Mesodermal cell (in vitro differentiated cells): ENCODE measurements around the gene KCNC1. TPM values are rescaled to one million over a fixed set of nuclear protein-coding genes. Genes with fewer than 3 reads are reported as not detected.

Experiments
- H3K27ac ChIP-seq: 2 replicates; pipeline ENCODE4 v1.7.0; 2013; ENCODE audit warnings: mild to moderate bottlenecking, low read depth, low read length, moderate library complexity; ENCODE audit not compliant: severe bottlenecking
- H3K36me3 ChIP-seq: 2 replicates; pipeline ENCODE4 v1.7.1; 2013; ENCODE audit warnings: mild to moderate bottlenecking, low read length, moderate library complexity; ENCODE audit not compliant: control insufficient read depth, insufficient read depth
- H3K4me1 ChIP-seq: one replicate; pipeline ENCODE4 v1.7.1; 2013; ENCODE audit warnings: mild to moderate bottlenecking, low read length; ENCODE audit not compliant: insufficient read depth, control insufficient read depth, poor library complexity, severe bottlenecking
- H3K4me3 ChIP-seq: 2 replicates; pipeline ENCODE4 v1.7.0; 2013; ENCODE audit warnings: low read length, control low read depth, mild to moderate bottlenecking; ENCODE audit not compliant: insufficient read depth, poor library complexity, severe bottlenecking; ENCODE audit errors: extremely low read depth
- H3K9me3 ChIP-seq: 2 replicates; pipeline ENCODE4 v1.7.1; 2013; ENCODE audit warnings: mild to moderate bottlenecking, low read length, moderate library complexity; ENCODE audit not compliant: control insufficient read depth
- WGBS, 2 experiments: methylation state at CpG; one replicate each; pipeline ENCODE4 v1.1.5; 2013; ENCODE audit warnings: missing lambda C conversion rate in 2 of 2; ENCODE audit not compliant: insufficient coverage in 2 of 2; 5-methylcytosine and 5-hydroxymethylcytosine counted together
- polyA plus RNA-seq, 2 experiments: library from polyadenylated mRNA; stranded (reverse); fragments of 50-300 nt; gene quantifications; one replicate each; pipeline ENCODE4 v1.2.3, GENCODE V29; 2013

Gene KCNC1
- polyA plus RNA-seq (2013, experiment 1 of 2): 0.33 TPM
- 0.10 TPM for polyA plus RNA-seq (2013, experiment 2 of 2)

- 0 to 1% methylated on average over 23 to 42 of the region's 66 CpGs for WGBS, 2 experiments
- no peak within 1 kb of the TSS for H3K27ac ChIP-seq
- H3K4me3 ChIP-seq: peak within 1 kb of the TSS; percentile 34
- no peaks in the 10 kb centered on the region for H3K9me3 ChIP-seq
- no peaks in the 10 kb centered on the region for H3K36me3 ChIP-seq
- peaks cover 4% of the 10 kb centered on the region for H3K4me1 ChIP-seq
Measured at GRCh38 chr11:17734418-17734911, at the start of gene KCNC1. Gene KCNC1 (plus strand): TSS chr11:17734781. CDS start chr11:17736003, 1,222 bp downstream.

- Histone ChIP-seq H3K36me3 (no peaks in the 10 kb centered on the region), H3K9me3 (no peaks in the 10 kb centered on the region), H3K27ac (no peak overlapping the region), H3K4me3 (no peak overlapping the region), H3K4me1 (no peaks in the 10 kb centered on the region)
- 72 to 100% methylated on average over 2 to 6 of the region's 8 CpGs for WGBS, 2 experiments
Measured at GRCh38 chr11:17686231-17686980, 48.2 kb upstream of the KCNC1 start.

GRCh38 chr11:17687946-17688670 is 46.5 kb upstream of the KCNC1 start:
- Histone ChIP-seq H3K27ac (no peak overlapping the region), H3K4me3 (no peak overlapping the region), H3K4me1 (no peaks in the 10 kb centered on the region), H3K9me3 (no peaks in the 10 kb centered on the region), H3K36me3 (no peaks in the 10 kb centered on the region)
- 92 to 94% methylated on average over 6 to 11 of the region's 18 CpGs for WGBS, 2 experiments

GRCh38 chr11:17691550-17691949 is 43.0 kb upstream of the KCNC1 start:
- Histone ChIP-seq H3K4me3 (no peak overlapping the region), H3K4me1 (no peaks in the 10 kb centered on the region), H3K36me3 (no peaks in the 10 kb centered on the region), H3K27ac (no peak overlapping the region), H3K9me3 (no peaks in the 10 kb centered on the region)
- 77 to 100% methylated on average over 1 to 2 of the region's 2 CpGs for WGBS, 2 experiments

GRCh38 chr11:17691976-17692375 is 42.6 kb upstream of the KCNC1 start:
- Histone ChIP-seq H3K27ac (no peak overlapping the region), H3K36me3 (no peaks in the 10 kb centered on the region), H3K4me1 (no peaks in the 10 kb centered on the region), H3K4me3 (no peak overlapping the region), H3K9me3 (no peaks in the 10 kb centered on the region)
- WGBS, 2 experiments: 48 to 77% methylated on average over 9 to 10 of the region's 10 CpGs

GRCh38 chr11:17692931-17693330 is 41.6 kb upstream of the KCNC1 start:
- Histone ChIP-seq H3K9me3 (no peaks in the 10 kb centered on the region), H3K4me1 (no peaks in the 10 kb centered on the region), H3K4me3 (no peak overlapping the region), H3K27ac (no peak overlapping the region), H3K36me3 (no peaks in the 10 kb centered on the region)
- 90 to 91% methylated on average over 2 to 5 of the region's 7 CpGs for WGBS, 2 experiments

GRCh38 chr11:17693531-17693930 is 41.0 kb upstream of the KCNC1 start:
- Histone ChIP-seq H3K4me3 (no peak overlapping the region), H3K4me1 (no peaks in the 10 kb centered on the region), H3K27ac (no peak overlapping the region), H3K9me3 (no peaks in the 10 kb centered on the region), H3K36me3 (no peaks in the 10 kb centered on the region)
- 76 to 81% methylated on average over 4 of the region's 4 CpGs for WGBS, 2 experiments

- WGBS, 2 experiments: 88 to 90% methylated on average over 6 to 8 of the region's 10 CpGs
- H3K4me1 ChIP-seq: peaks cover 5% of the 10 kb centered on the region
- H3K4me3 ChIP-seq: no peak overlapping the region
- no peaks in the 10 kb centered on the region for H3K9me3 ChIP-seq
- no peaks in the 10 kb centered on the region for H3K36me3 ChIP-seq
- no peak overlapping the region for H3K27ac ChIP-seq
Measured at GRCh38 chr11:17694494-17695110, 40.0 kb upstream of the KCNC1 start.

GRCh38 chr11:17695454-17696441 is 38.8 kb upstream of the KCNC1 start:
- no peaks in the 10 kb centered on the region for H3K36me3 ChIP-seq
- H3K4me1 ChIP-seq: peaks cover 5% of the 10 kb centered on the region
- H3K9me3 ChIP-seq: no peaks in the 10 kb centered on the region
- no peak overlapping the region for H3K27ac ChIP-seq
- 12 to 15% methylated on average over 42 to 48 of the region's 68 CpGs for WGBS, 2 experiments
- H3K4me3 ChIP-seq: no peak overlapping the region

GRCh38 chr11:17696741-17697140 is 37.8 kb upstream of the KCNC1 start:
- Histone ChIP-seq H3K4me1 (peaks cover 5% of the 10 kb centered on the region), H3K9me3 (no peaks in the 10 kb centered on the region), H3K36me3 (no peaks in the 10 kb centered on the region), H3K27ac (no peak overlapping the region), H3K4me3 (no peak overlapping the region)
- 75 to 85% methylated on average over 2 to 5 of the region's 5 CpGs for WGBS, 2 experiments
